ENCODE results near the gene TSGA10.
"Not testable (repeated sequence)": the region's sequence is repeated elsewhere in the genome, so short reads cannot be mapped to it uniquely, and the experiment has no call there.

TSGA10 gene

GRCh38 chr2:99067871-99068625 is 86.7 kb downstream of the TSGA10 start:
- no peak for DNase-seq

DNA sequence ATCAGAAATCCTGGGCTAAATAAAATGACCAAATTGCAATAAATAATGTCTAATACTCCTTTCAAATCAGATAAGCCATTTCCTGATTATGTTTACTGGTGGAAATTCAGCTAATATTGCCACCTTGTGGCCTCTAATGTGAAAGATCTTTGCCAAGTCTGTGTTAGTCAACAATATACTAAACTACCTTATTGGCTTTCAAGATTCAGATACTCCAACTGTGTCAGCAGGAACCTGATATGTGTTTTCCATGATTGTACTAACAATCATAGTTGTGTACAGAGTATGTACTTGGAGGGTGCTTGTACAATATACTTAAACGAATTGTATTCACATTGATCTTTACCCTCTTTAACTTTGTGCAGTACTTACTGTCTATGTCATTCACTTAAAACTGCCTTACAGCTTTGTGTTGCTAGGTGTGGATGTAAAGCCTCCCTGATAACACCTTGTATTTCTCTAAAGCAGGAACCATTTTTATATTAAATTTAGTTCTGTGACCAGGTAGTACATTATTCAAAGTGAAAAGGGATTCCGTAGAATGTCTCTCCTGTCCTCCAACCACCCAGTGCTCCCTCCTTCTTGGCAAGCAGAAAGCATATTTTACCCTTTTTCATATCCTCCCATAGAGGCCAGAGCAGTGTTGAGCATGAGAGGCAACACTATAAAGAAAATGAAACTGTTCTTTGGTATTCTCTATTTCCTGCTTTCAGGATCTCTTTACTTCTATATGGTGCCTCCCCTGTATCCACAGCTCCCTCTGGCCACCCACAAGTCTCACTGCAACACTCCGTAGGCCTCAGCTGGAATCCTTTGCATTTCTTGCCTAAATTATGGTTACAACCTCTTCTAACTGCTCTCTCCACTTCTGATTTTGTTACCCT is 88.4 kb downstream of the TSGA10 start:
- peak; percentile 88 for DNase-seq

DNA sequence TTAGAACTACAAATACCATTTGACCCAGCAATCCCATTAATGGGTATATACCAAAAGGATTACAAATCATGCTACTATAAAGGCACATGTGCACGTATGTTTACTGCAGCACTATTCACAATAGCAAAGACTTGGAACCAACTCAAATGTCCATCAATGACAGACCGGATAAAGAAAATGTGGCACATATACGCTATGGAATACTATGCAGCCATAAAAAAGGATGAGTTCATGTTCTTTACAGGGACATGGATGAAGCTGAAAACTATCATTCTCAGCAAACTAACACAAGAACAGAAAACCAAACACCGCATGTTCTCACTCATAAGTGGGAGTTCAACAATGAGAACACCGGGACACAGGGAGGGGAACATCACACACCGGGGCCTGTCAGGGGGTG is 105.6 kb downstream of the TSGA10 start:
- DNase-seq: not testable (repeated sequence)

GRCh38 chr2:99040736-99041300 is 113.9 kb downstream of the TSGA10 start:
- DNase-seq: not testable (repeated sequence)

GRCh38 chr2:99035920-99036319 is 118.8 kb downstream of the TSGA10 start:
- DNase-seq: no peak

DNA sequence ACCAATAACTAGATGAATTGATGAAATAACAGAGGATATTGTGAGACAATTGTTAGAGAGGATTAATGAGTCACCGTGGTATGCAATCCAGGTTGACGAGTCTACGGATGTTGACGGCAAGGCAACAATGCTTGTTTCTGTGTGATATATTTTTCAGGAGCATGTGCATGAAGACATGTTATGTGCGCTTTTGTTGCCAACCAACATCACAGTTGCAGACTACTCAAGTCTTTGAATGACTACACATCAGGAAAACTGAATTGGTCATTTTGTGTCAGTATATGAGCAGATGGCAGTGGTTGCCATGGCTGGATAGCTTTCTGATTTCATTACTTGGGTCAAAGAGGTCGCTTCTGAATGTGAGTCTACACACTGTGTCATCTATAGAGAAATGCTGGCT is 122.0 kb downstream of the TSGA10 start:
- no peak for DNase-seq

- DNase-seq: no peak
Observed at GRCh38 chr2:99032001-99032400, 122.7 kb downstream of the TSGA10 start.

DNA sequence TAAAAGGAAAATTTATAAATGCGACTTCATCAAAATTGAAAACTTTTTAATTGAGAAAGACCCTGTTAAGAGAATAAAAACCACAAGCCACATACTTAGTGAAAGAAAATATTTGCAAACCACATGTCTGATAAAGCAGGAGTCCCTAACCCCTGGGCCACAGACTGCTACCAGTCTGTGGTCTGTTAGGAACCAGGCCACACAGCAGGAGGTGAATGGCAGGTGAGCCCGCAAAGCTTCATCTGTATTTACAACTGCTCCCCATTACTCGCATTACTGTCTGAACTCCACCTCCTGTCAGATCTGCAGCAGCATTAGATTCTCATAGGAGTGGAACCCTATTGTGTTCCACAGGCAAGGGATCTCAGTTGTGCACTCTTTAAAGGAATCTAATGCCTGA is 123.3 kb downstream of the TSGA10 start:
- no peak for DNase-seq

DNA sequence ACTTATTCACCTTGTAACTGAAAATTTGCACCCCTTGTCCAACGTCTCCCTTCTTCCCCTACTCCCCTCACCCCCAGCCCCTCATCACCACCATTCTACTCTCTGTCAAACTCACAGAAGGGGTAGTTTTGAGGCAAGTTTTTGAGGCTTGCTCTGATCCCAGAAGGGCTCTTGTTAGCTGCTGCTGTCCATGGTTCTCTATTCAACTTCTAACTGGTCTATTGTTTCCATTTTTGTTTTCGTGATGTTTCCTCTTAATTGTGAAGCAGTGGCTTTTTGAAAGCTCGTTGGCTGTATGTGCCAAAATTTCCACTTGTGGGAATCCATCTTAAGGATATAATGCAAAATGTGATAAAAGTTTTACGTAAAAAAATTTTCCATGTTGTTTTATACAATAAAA is 126.2 kb downstream of the TSGA10 start:
- DNase-seq: no peak

- no peak for DNase-seq
Observed at GRCh38 chr2:99027856-99028255, 126.9 kb downstream of the TSGA10 start.

DNA sequence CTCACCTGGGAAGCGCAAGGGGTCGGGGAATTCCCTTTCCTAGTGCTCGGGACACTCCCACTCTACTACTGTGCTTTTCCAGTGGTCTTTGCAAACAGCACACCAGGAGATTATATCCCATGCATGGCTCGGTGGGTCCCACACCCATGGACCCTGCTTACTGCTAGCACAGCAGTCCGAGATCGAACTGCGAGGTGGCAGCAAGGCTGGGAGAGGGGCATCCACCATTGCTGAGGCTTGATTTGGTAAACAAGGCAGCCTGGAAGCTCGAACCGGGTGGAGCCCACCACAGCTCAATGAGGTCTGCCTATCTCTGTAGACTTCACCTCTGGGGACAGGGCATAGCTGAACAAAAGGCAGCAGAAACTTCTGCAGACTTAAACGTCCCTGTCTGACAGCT is 154.0 kb downstream of the TSGA10 start:
- no peak for DNase-seq

GRCh38 chr2:98988695-98989094 is 166.0 kb downstream of the TSGA10 start:
- DNase-seq: not testable (repeated sequence)

GRCh38 chr2:98985905-98986666 is 168.7 kb downstream of the TSGA10 start:
- DNase-seq: no peak

DNA sequence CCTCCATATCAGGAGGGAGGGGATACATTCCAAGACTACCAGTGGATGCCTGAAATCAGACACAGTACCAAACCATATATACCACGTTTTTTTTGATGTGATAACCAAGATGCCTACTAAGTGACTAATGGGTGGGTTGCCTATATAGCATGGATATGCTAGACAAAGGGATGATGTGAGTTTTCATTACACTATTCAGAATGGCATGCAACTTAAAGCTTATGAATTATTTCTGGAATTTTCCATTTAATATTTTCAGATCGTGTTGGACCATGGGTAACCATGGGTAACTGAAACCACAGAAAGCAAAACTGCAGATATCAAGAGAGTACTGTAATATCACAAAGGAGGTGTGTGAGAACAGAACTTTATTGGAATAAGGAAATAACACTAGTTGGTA is 179.1 kb downstream of the TSGA10 start:
- no peak for DNase-seq

DNA sequence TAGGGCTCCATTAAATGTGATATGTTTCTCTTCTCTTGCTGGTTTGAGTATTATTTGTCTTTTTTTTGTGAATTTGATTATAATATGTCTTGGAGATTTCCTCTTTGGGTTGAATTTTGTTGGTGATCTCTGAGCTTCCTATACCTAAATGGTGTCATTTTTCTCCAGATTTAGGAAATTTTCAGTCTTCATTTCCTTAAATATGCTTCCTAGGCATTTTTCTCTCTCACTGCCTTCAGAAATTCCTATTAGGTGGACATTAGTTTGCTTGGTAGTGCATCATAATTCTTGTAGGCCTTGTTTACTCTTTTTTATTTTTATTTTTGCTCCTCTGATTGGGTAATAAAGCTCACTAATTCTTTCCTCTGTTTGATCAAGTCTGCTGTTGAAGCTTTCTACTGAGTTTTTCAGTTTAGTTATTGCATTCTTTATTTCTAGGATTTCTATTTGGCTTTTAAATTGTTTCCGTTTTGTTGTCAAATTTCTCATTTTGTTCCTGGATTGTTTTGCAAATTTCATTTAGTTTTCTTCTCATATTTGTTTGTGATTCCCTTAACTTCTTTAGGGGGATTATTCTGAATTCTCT is 182.1 kb downstream of the TSGA10 start:
- no peak for DNase-seq

- DNase-seq: no peak
Observed at GRCh38 chr2:98959810-98960507, 194.8 kb downstream of the TSGA10 start.

GRCh38 chr2:98952966-98953365 is 201.8 kb downstream of the TSGA10 start:
- DNase-seq: no peak

DNA sequence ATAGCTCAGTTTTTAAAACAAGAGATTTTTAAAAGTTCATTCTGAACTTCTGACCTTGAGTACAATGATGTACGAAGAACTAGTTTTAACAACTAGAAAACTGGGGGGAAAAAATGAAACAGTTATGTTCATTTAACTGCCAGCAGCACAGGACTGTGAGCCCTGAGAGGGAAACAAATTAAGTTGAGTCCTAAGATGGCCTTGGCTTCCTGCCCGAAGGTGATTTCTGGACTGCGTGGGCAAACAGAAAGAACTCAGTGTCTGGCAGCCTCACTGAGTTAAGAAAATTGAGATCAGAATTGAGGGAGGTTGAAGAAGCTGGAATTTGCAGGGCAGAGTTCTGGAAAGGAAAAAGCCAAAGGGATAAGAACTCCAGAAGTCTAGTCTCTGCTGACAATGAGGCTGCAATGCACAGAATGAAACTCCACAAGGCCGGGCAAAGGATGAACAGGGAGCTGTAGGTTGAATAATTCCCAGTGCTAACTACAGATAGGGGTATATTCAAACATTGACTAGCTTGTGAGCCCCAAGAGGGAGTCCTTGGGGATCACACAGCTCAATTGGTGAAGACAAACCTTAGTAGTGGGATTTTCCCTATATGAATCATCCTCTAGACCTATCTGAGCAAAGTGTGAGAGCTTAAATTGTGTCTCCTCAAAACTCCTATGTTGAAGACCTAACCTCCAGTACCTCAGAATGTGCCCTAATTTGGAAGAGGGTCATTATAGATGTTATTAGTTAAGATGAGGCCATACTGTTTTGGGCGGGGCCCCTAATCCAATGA is 205.6 kb downstream of the TSGA10 start:
- DNase-seq: peak; percentile 56

DNA sequence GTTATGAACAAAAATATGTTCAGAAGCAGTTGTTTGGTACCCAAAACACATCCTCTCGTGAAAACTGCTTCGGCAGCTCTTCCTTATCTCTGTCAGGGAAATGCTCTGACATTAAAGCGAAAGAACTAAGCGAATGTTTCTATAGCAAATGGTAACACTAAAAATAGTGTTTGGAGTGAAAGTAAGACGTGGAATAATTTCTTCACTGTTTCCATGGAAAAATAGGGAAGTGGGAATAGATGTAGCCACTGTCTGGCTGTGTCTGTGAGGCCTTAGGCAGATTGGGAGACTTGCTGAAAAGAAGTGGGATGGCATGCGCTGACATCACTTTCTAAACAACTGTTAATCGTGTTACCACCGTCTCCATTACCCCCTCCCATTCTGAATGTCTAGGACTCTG is 207.2 kb downstream of the TSGA10 start:
- DNase-seq: no peak

Measured in DMS79 treated with DMSO at 0.1 percent for 48 hours (cell line).